Measurements from ENCODE around the gene CCDC9B. TPM values are rescaled to one million over a fixed set of nuclear protein-coding genes. Genes with fewer than 3 reads are reported as not detected.
A peak's percentile ranks its signal among the peaks of the same experiment; 100 is the strongest.

CCDC9B gene
- total and polyA plus RNA-seq, 8 donors: 18.3 to 72.3 (median 32.3) TPM

- no peak overlapping the region for H3K4me3 ChIP-seq
- H3K9me3 ChIP-seq: no peaks in the 10 kb centered on the region
- DNase-seq (no peak), ATAC-seq (no peak), FAIRE-seq (no peak)
- no peaks in the 10 kb centered on the region for H3K27me3 ChIP-seq
- intact Hi-C loops (cut with DNase I): no loop called here
- H3K27ac ChIP-seq: no peak overlapping the region
- H3K36me3 ChIP-seq: no peaks in the 10 kb centered on the region
- H3K4me1 ChIP-seq: peaks cover 0 to 14% (median 8%) of the 10 kb centered on the region in 3 donors
- TF ChIP-seq CTCF (IDR thresholded peaks at IDR 0.05): no peak
- WGBS, 2 donors: 92 to 96% methylated on average over 4 of the region's 4 CpGs
Observed at GRCh38 chr15:40314723-40315276, 25.9 kb downstream of the CCDC9B start.

GRCh38 chr15:40313531-40314398 lies 27.0 kb downstream of the CCDC9B start:
- Histone ChIP-seq H3K27ac (no peak overlapping the region), H3K27me3 (no peaks in the 10 kb centered on the region), H3K36me3 (no peaks in the 10 kb centered on the region), H3K9me3 (no peaks in the 10 kb centered on the region), H3K4me3 (no peak overlapping the region), H3K4me1 (peaks cover 0 to 14% (median 8%) of the 10 kb centered on the region in 3 donors)
- intact Hi-C loops (cut with DNase I): no loop called here
- no peak for TF ChIP-seq CTCF (IDR thresholded peaks at IDR 0.05)
- 24 to 26% methylated on average over 10 of the region's 10 CpGs for WGBS, 2 donors
- FAIRE-seq (no peak), ATAC-seq (peak; percentile 77 to 85 (median 82)), DNase-seq (peak; percentile 78 to 86 (median 81))

GRCh38 chr15:40312370-40313158 lies 28.2 kb downstream of the CCDC9B start:
- TF ChIP-seq CTCF (IDR thresholded peaks at IDR 0.05): no peak
- H3K27ac ChIP-seq: no peak overlapping the region
- peaks cover 0 to 14% (median 8%) of the 10 kb centered on the region in 3 donors for H3K4me1 ChIP-seq
- FAIRE-seq (no peak), ATAC-seq (peak; percentile 67 to 83 (median 74)), DNase-seq (peak in 4 of 6 donors; percentile 61 to 78 (median 71))
- WGBS, 2 donors: 70 to 79% methylated on average over 10 of the region's 10 CpGs
- no peak overlapping the region for H3K4me3 ChIP-seq
- intact Hi-C loops (cut with DNase I): no loop called here
- H3K9me3 ChIP-seq: no peaks in the 10 kb centered on the region
- H3K36me3 ChIP-seq: no peaks in the 10 kb centered on the region
- no peaks in the 10 kb centered on the region for H3K27me3 ChIP-seq

- peaks cover 0 to 14% (median 8%) of the 10 kb centered on the region in 3 donors for H3K4me1 ChIP-seq
- TF ChIP-seq CTCF (IDR thresholded peaks at IDR 0.05): no peak
- no peak overlapping the region for H3K27ac ChIP-seq
- no peak for ATAC-seq
- no peak for FAIRE-seq
- WGBS, 2 donors: 60 to 75% methylated on average over 3 of the region's 3 CpGs
- intact Hi-C loops (cut with DNase I): no loop called here
- H3K9me3 ChIP-seq: no peaks in the 10 kb centered on the region
- H3K4me3 ChIP-seq: no peak overlapping the region
- no peaks in the 10 kb centered on the region for H3K27me3 ChIP-seq
- no peaks in the 10 kb centered on the region for H3K36me3 ChIP-seq
- DNase-seq: peak in 1 of 6 donors; percentile 39
Observed at GRCh38 chr15:40310993-40311392, 29.7 kb downstream of the CCDC9B start.

Measured in pancreas (tissue), 10 donors.